DOHH2 (cell line): ENCODE results near the gene SEZ6.

ENCODE experiments used
- H3F3A ChIP-seq: fragments of 200-600 bp; sonication (generic), shearing (Covaris generic); 2 replicates; pipeline ENCODE4 v1.6.0; 2016; ENCODE audit warnings: antibody characterized with exemption, mild to moderate bottlenecking; ENCODE audit not compliant: control insufficient read depth, insufficient read depth
- H3K27ac ChIP-seq: fragments of 200-600 bp; sonication (generic); 2 replicates; pipeline ENCODE4 v1.5.1; 2014; ENCODE audit warnings: low read depth, mild to moderate bottlenecking, low read length, moderate library complexity
- H3K27me3 ChIP-seq: fragments of 200-600 bp; sonication (generic); 2 replicates; pipeline ENCODE4 v1.6.1; 2014; ENCODE audit warnings: mild to moderate bottlenecking, low read length, mixed read lengths; ENCODE audit not compliant: control insufficient read depth
- H3K36me3 ChIP-seq: fragments of 200-600 bp; sonication (generic); 2 replicates; pipeline ENCODE4 v1.6.1; 2014; ENCODE audit warnings: mild to moderate bottlenecking, low read length, moderate library complexity, mixed read lengths; ENCODE audit not compliant: control insufficient read depth
- H3K4me1 ChIP-seq: fragments of 200-600 bp; sonication (generic); 2 replicates; pipeline ENCODE4 v1.6.1; 2014; ENCODE audit warnings: mild to moderate bottlenecking, low read length, mixed read lengths; ENCODE audit not compliant: control insufficient read depth
- H3K4me2 ChIP-seq: fragments of 200-600 bp; sonication (generic); 2 replicates; pipeline ENCODE4 v1.6.0; 2014; ENCODE audit warnings: mild to moderate bottlenecking, low read length, moderate library complexity
- H3K4me3 ChIP-seq: fragments of 200-600 bp; sonication (generic); 2 replicates; pipeline ENCODE4 v1.5.1; 2014; ENCODE audit warnings: mild to moderate bottlenecking, low read length, mixed read lengths
- H3K79me2 ChIP-seq: fragments of 200-600 bp; sonication (generic); 2 replicates; pipeline ENCODE4 v1.6.1; 2014; ENCODE audit warnings: mild to moderate bottlenecking, low read length, mixed read lengths; ENCODE audit not compliant: control insufficient read depth
- H3K9me2 ChIP-seq: fragments of 200-600 bp; sonication (generic); replicated peaks from 2 replicates; pipeline ENCODE4 v1.6.1; 2014; ENCODE audit warnings: mild to moderate bottlenecking, low read length, mixed read lengths; ENCODE audit not compliant: control insufficient read depth
- H3K9me3 ChIP-seq: fragments of 200-600 bp; sonication (generic); 2 replicates; pipeline ENCODE4 v1.6.1; 2014; ENCODE audit warnings: antibody characterized with exemption, low read length, mixed read lengths; ENCODE audit not compliant: control insufficient read depth, insufficient read depth
- H4K20me1 ChIP-seq: fragments of 200-600 bp; sonication (generic); 2 replicates; pipeline ENCODE4 v1.6.0; 2014; ENCODE audit warnings: low read depth, mild to moderate bottlenecking, antibody characterized with exemption, low read length, moderate library complexity; ENCODE audit not compliant: control insufficient read depth, insufficient read depth
- CTCF ChIP-seq: fragments of 200-600 bp; sonication (generic); IDR thresholded peaks from one replicate; pipeline ENCODE4 v1.5.1; 2014; ENCODE audit warnings: antibody characterized with exemption, mild to moderate bottlenecking, low read depth, low read length; ENCODE audit not compliant: poor library complexity, severe bottlenecking
- EZH2phosphoT487 ChIP-seq: fragments of 200-600 bp; sonication (generic); IDR thresholded peaks from 2 replicates; pipeline ENCODE4 v1.6.1; 2017; ENCODE audit warnings: borderline replicate concordance, mild to moderate bottlenecking, antibody characterized with exemption, low read length, moderate library complexity, mixed read lengths

SEZ6 gene

GRCh38 chr17:28953444-28954118 is 52.3 kb downstream of the SEZ6 start:
- Histone ChIP-seq H3K4me2 (peak overlapping the region; percentile 86), H3K79me2 (peaks cover 27% of the 10 kb centered on the region), H4K20me1 (peaks cover 5% of the 10 kb centered on the region), H3K4me3 (peak overlapping the region; percentile 80), H3K4me1 (peaks cover 16% of the 10 kb centered on the region), H3K36me3 (peaks cover 20% of the 10 kb centered on the region), H3K9me2 (no peaks in the 10 kb centered on the region), H3K27ac (no peak overlapping the region), H3F3A (peaks cover 7% of the 10 kb centered on the region; the same call in 1 of the 2 replicates), H3K9me3 (no peaks in the 10 kb centered on the region), H3K27me3 (no peaks in the 10 kb centered on the region)
- TF ChIP-seq CTCF = peak; percentile 91
- TF ChIP-seq EZH2phosphoT487 = no peak

GRCh38 chr17:28951991-28952975 is 53.5 kb downstream of the SEZ6 start:
- Histone ChIP-seq H3F3A (peaks cover 7% of the 10 kb centered on the region; the same call in 1 of the 2 replicates), H3K4me2 (peak overlapping the region; percentile 86), H4K20me1 (peaks cover 12% of the 10 kb centered on the region), H3K9me3 (no peaks in the 10 kb centered on the region), H3K27ac (peak overlapping the region; percentile 82), H3K4me1 (peaks cover 29% of the 10 kb centered on the region), H3K36me3 (peaks cover 33% of the 10 kb centered on the region), H3K4me3 (peak overlapping the region; percentile 80), H3K27me3 (no peaks in the 10 kb centered on the region), H3K9me2 (no peaks in the 10 kb centered on the region), H3K79me2 (peaks cover 40% of the 10 kb centered on the region)
- TF ChIP-seq EZH2phosphoT487 (no peak), CTCF (no peak)

GRCh38 chr17:28951428-28951990 is 54.3 kb downstream of the SEZ6 start, which contains the start of gene PHF12:
PHF12 (minus strand) TSS chr17:28951518; CDS start chr17:28950960, 558 bp downstream.
- Histone ChIP-seq H3K27me3 (no peaks in the 10 kb centered on the region), H3K4me3 (peak within 1 kb of the TSS; percentile 89), H3K36me3 (peaks cover 41% of the 10 kb centered on the region), H3K9me3 (no peaks in the 10 kb centered on the region), H3K4me2 (peak within 1 kb of the TSS; percentile 92), H4K20me1 (peaks cover 12% of the 10 kb centered on the region), H3K4me1 (peaks cover 37% of the 10 kb centered on the region), H3F3A (peaks cover 7% of the 10 kb centered on the region; the same call in 1 of the 2 replicates), H3K27ac (peak within 1 kb of the TSS; percentile 82), H3K9me2 (no peaks in the 10 kb centered on the region), H3K79me2 (peaks cover 48% of the 10 kb centered on the region)
- TF ChIP-seq CTCF (no peak), EZH2phosphoT487 (no peak)
